Measurements from ENCODE around the gene ITPR3. TPM values are rescaled to one million over a fixed set of nuclear protein-coding genes. Genes with fewer than 3 reads are reported as not detected.

ITPR3 gene
- total RNA-seq, 1 donor from 2014 or later: 31.3 TPM

GRCh38 chr6:33719326-33719987 is 98.3 kb downstream of the ITPR3 start:
- DNase-seq (ENCODE audit: low spot score): no peak

GRCh38 chr6:33720998-33721397 is 99.9 kb downstream of the ITPR3 start:
- no peak for DNase-seq (ENCODE audit: low spot score)

GRCh38 chr6:33721508-33721907 is 100.4 kb downstream of the ITPR3 start:
- no peak for DNase-seq (ENCODE audit: low spot score)

- no peak for DNase-seq (ENCODE audit: low spot score)
Measured at GRCh38 chr6:33722103-33722623, 101.0 kb downstream of the ITPR3 start.

GRCh38 chr6:33723371-33724085 is 102.4 kb downstream of the ITPR3 start:
- no peak for DNase-seq (ENCODE audit: low spot score)

- DNase-seq (ENCODE audit: low spot score): no peak
Measured at GRCh38 chr6:33724102-33725023, 103.2 kb downstream of the ITPR3 start.

GRCh38 chr6:33725222-33725621 is 104.1 kb downstream of the ITPR3 start:
- DNase-seq (ENCODE audit: low spot score): no peak

- DNase-seq (ENCODE audit: low spot score): no peak
Measured at GRCh38 chr6:33725891-33726673, 105.0 kb downstream of the ITPR3 start.

GRCh38 chr6:33726696-33727095 is 105.6 kb downstream of the ITPR3 start:
- DNase-seq (ENCODE audit: low spot score): no peak

GRCh38 chr6:33727126-33727525 is 106.0 kb downstream of the ITPR3 start:
- DNase-seq (ENCODE audit: low spot score): no peak

GRCh38 chr6:33727932-33728331 is 106.8 kb downstream of the ITPR3 start:
- DNase-seq (ENCODE audit: low spot score): no peak

GRCh38 chr6:33728438-33728837 is 107.3 kb downstream of the ITPR3 start:
- DNase-seq (ENCODE audit: low spot score): no peak

GRCh38 chr6:33729059-33729458 is 107.9 kb downstream of the ITPR3 start:
- DNase-seq (ENCODE audit: low spot score): no peak

- no peak for DNase-seq (ENCODE audit: low spot score)
Measured at GRCh38 chr6:33730611-33731010, 109.5 kb downstream of the ITPR3 start.

- DNase-seq (ENCODE audit: low spot score): no peak
Measured at GRCh38 chr6:33731035-33731434, 109.9 kb downstream of the ITPR3 start.

- no peak for DNase-seq (ENCODE audit: low spot score)
Measured at GRCh38 chr6:33731751-33732282, 110.7 kb downstream of the ITPR3 start.

GRCh38 chr6:33732385-33732784 is 111.3 kb downstream of the ITPR3 start:
- DNase-seq (ENCODE audit: low spot score): no peak

GRCh38 chr6:33732817-33733708 is 111.9 kb downstream of the ITPR3 start:
- no peak for DNase-seq (ENCODE audit: low spot score)

- DNase-seq (ENCODE audit: low spot score): no peak
Measured at GRCh38 chr6:33733709-33734007, 112.5 kb downstream of the ITPR3 start.

GRCh38 chr6:33735216-33735615 is 114.1 kb downstream of the ITPR3 start:
- DNase-seq (ENCODE audit: low spot score): no peak
